HG03066 (cell line): Measurements from ENCODE around the gene BCO2.

ENCODE experiments used
- ATAC-seq: cut with Tn5 transposase; IDR thresholded peaks from one replicate; pipeline ENCODE4 v1.9.1; 2021; ENCODE audit warnings: low read depth; ENCODE audit not compliant: unreplicated experiment

BCO2 gene

GRCh38 chr11:112213753-112214152 is 38.4 kb downstream of the BCO2 start:
- no peak for ATAC-seq

- no peak for ATAC-seq
These were observed 40.3 kb downstream of the BCO2 start for GRCh38 chr11:112215621-112216020.

GRCh38 chr11:112216561-112217105 is 41.3 kb downstream of the BCO2 start:
- ATAC-seq, result no peak

GRCh38 chr11:112219476-112220232 is 44.3 kb downstream of the BCO2 start:
- peak; percentile 98 for ATAC-seq

- ATAC-seq, result no peak
These were observed 46.0 kb downstream of the BCO2 start for GRCh38 chr11:112221274-112221835.

- ATAC-seq, result no peak
These were observed 47.0 kb downstream of the BCO2 start for GRCh38 chr11:112222303-112222702.

GRCh38 chr11:112223121-112223520 is 47.8 kb downstream of the BCO2 start:
- ATAC-seq, result no peak

- ATAC-seq, result no peak
These were observed 48.6 kb downstream of the BCO2 start for GRCh38 chr11:112223754-112224532.

GRCh38 chr11:112225753-112226061 is 50.4 kb downstream of the BCO2 start:
- no peak for ATAC-seq

GRCh38 chr11:112226062-112226830 is 50.9 kb downstream of the BCO2 start, which contains the start of gene PTS:
TSS of gene PTS (plus strand) at chr11:112226428. CDS start at chr11:112226444, 16 bp downstream.
- ATAC-seq, result peak; percentile 94

GRCh38 chr11:112226831-112227401 is 51.6 kb downstream of the BCO2 start:
- ATAC-seq, result peak; percentile 51

GRCh38 chr11:112227471-112227870 is 52.2 kb downstream of the BCO2 start:
- no peak for ATAC-seq

- ATAC-seq, result no peak
These were observed 53.4 kb downstream of the BCO2 start for GRCh38 chr11:112228706-112229105.

- ATAC-seq, result no peak
These were observed 53.8 kb downstream of the BCO2 start for GRCh38 chr11:112229159-112229558.

- ATAC-seq, result no peak
These were observed 54.6 kb downstream of the BCO2 start for GRCh38 chr11:112229746-112230433.

- ATAC-seq, result no peak
These were observed 56.6 kb downstream of the BCO2 start for GRCh38 chr11:112231952-112232351.

- no peak for ATAC-seq
These were observed 60.6 kb downstream of the BCO2 start for GRCh38 chr11:112235750-112236390.

- ATAC-seq, result no peak
These were observed 62.1 kb downstream of the BCO2 start for GRCh38 chr11:112237451-112237850.

GRCh38 chr11:112238041-112238440 is 62.7 kb downstream of the BCO2 start:
- no peak for ATAC-seq
